ENCODE measurements around the gene SNAP47.

Gene SNAP47

GRCh38 chr1:227761621-227762230 lies 26.5 kb downstream of the SNAP47 start:
- no peaks in the 10 kb centered on the region for H3K27me3 ChIP-seq (ENCODE audit: control insufficient read depth in 1 of 2, insufficient read depth in 2 of 2, low read length in 2 of 2)
- peaks cover 67% of the 10 kb centered on the region for H3K4me1 ChIP-seq (ENCODE audit: control insufficient read depth, insufficient read depth, low read length)
- no peak overlapping the region for H3K4me3 ChIP-seq (ENCODE audit: low read length in 2 of 2)
- peak overlapping the region; percentile 74 for H3K27ac ChIP-seq (ENCODE audit: low read length)
- no peaks in the 10 kb centered on the region for H3K9me3 ChIP-seq (ENCODE audit: control insufficient read depth in 2 of 2, low read length in 2 of 2)
- peaks cover 10 to 11% of the 10 kb centered on the region in 2 donors for H3K36me3 ChIP-seq (ENCODE audit: control insufficient read depth in 2 of 2, insufficient read depth in 2 of 2, low read length in 2 of 2)
- peak overlapping the region in 1 of 2 donors; percentile 22 for H3K9ac ChIP-seq (ENCODE audit: low read length in 2 of 2)

GRCh38 chr1:227762231-227762911 lies 27.1 kb downstream of the SNAP47 start:
- Histone ChIP-seq H3K27ac (ENCODE audit: low read length) (peak overlapping the region; percentile 74), H3K9me3 (ENCODE audit: control insufficient read depth in 2 of 2, low read length in 2 of 2) (no peaks in the 10 kb centered on the region), H3K4me3 (ENCODE audit: low read length in 2 of 2) (peak overlapping the region in 1 of 2 donors; percentile 49), H3K4me1 (ENCODE audit: control insufficient read depth, insufficient read depth, low read length) (peaks cover 65% of the 10 kb centered on the region), H3K27me3 (ENCODE audit: control insufficient read depth in 1 of 2, insufficient read depth in 2 of 2, low read length in 2 of 2) (no peaks in the 10 kb centered on the region), H3K9ac (ENCODE audit: low read length in 2 of 2) (peak overlapping the region in 1 of 2 donors; percentile 22), H3K36me3 (ENCODE audit: control insufficient read depth in 2 of 2, insufficient read depth in 2 of 2, low read length in 2 of 2) (peaks cover 16 to 17% of the 10 kb centered on the region in 2 donors)

- peak overlapping the region in 1 of 2 donors; percentile 60 for H3K9ac ChIP-seq (ENCODE audit: low read length in 2 of 2)
Observed at GRCh38 chr1:227763246-227764018, 28.2 kb downstream of the SNAP47 start.

GRCh38 chr1:227764019-227764391 lies 28.8 kb downstream of the SNAP47 start:
- H3K4me3 ChIP-seq (ENCODE audit: low read length in 2 of 2): no peak overlapping the region
- H3K4me1 ChIP-seq (ENCODE audit: control insufficient read depth, insufficient read depth, low read length): peaks cover 50% of the 10 kb centered on the region
- peaks cover 31 to 33% of the 10 kb centered on the region in 2 donors for H3K36me3 ChIP-seq (ENCODE audit: control insufficient read depth in 2 of 2, insufficient read depth in 2 of 2, low read length in 2 of 2)
- H3K27me3 ChIP-seq (ENCODE audit: control insufficient read depth in 1 of 2, insufficient read depth in 2 of 2, low read length in 2 of 2): no peaks in the 10 kb centered on the region
- H3K9me3 ChIP-seq (ENCODE audit: control insufficient read depth in 2 of 2, low read length in 2 of 2): no peaks in the 10 kb centered on the region
- H3K9ac ChIP-seq (ENCODE audit: low read length in 2 of 2): peak overlapping the region in 1 of 2 donors; percentile 13
- H3K27ac ChIP-seq (ENCODE audit: low read length): peak overlapping the region; percentile 58

More at GRCh38 chr1:227763246-227764018, 28.2 kb downstream of the SNAP47 start:
- Histone ChIP-seq H3K27me3 (ENCODE audit: control insufficient read depth in 1 of 2, insufficient read depth in 2 of 2, low read length in 2 of 2) (no peaks in the 10 kb centered on the region), H3K9me3 (ENCODE audit: control insufficient read depth in 2 of 2, low read length in 2 of 2) (no peaks in the 10 kb centered on the region), H3K36me3 (ENCODE audit: control insufficient read depth in 2 of 2, insufficient read depth in 2 of 2, low read length in 2 of 2) (peaks cover 27 to 28% of the 10 kb centered on the region in 2 donors), H3K4me3 (ENCODE audit: low read length in 2 of 2) (no peak overlapping the region), H3K4me1 (ENCODE audit: control insufficient read depth, insufficient read depth, low read length) (peaks cover 55% of the 10 kb centered on the region), H3K27ac (ENCODE audit: low read length) (peak overlapping the region; percentile 58)

- Histone ChIP-seq H3K9me3 (ENCODE audit: control insufficient read depth in 2 of 2, low read length in 2 of 2) (no peaks in the 10 kb centered on the region), H3K27ac (ENCODE audit: low read length) (no peak overlapping the region), H3K36me3 (ENCODE audit: control insufficient read depth in 2 of 2, insufficient read depth in 2 of 2, low read length in 2 of 2) (peaks cover 27 to 39% of the 10 kb centered on the region in 2 donors), H3K4me3 (ENCODE audit: low read length in 2 of 2) (no peak overlapping the region), H3K4me1 (ENCODE audit: control insufficient read depth, insufficient read depth, low read length) (peaks cover 35% of the 10 kb centered on the region), H3K9ac (ENCODE audit: low read length in 2 of 2) (no peak overlapping the region), H3K27me3 (ENCODE audit: control insufficient read depth in 1 of 2, insufficient read depth in 2 of 2, low read length in 2 of 2) (no peaks in the 10 kb centered on the region)
Observed at GRCh38 chr1:227765261-227766014, 30.2 kb downstream of the SNAP47 start.

GRCh38 chr1:227766015-227766634 lies 30.9 kb downstream of the SNAP47 start:
- peaks cover 26 to 42% of the 10 kb centered on the region in 2 donors for H3K36me3 ChIP-seq (ENCODE audit: control insufficient read depth in 2 of 2, insufficient read depth in 2 of 2, low read length in 2 of 2)
- H3K9me3 ChIP-seq (ENCODE audit: control insufficient read depth in 2 of 2, low read length in 2 of 2): no peaks in the 10 kb centered on the region
- H3K27me3 ChIP-seq (ENCODE audit: control insufficient read depth in 1 of 2, insufficient read depth in 2 of 2, low read length in 2 of 2): no peaks in the 10 kb centered on the region
- H3K9ac ChIP-seq (ENCODE audit: low read length in 2 of 2): no peak overlapping the region
- H3K4me1 ChIP-seq (ENCODE audit: control insufficient read depth, insufficient read depth, low read length): peaks cover 33% of the 10 kb centered on the region
- H3K4me3 ChIP-seq (ENCODE audit: low read length in 2 of 2): no peak overlapping the region
- no peak overlapping the region for H3K27ac ChIP-seq (ENCODE audit: low read length)

GRCh38 chr1:227766653-227767277 lies 31.5 kb downstream of the SNAP47 start:
- H3K4me1 ChIP-seq (ENCODE audit: control insufficient read depth, insufficient read depth, low read length): peaks cover 31% of the 10 kb centered on the region
- H3K36me3 ChIP-seq (ENCODE audit: control insufficient read depth in 2 of 2, insufficient read depth in 2 of 2, low read length in 2 of 2): peaks cover 23 to 37% of the 10 kb centered on the region in 2 donors
- no peaks in the 10 kb centered on the region for H3K27me3 ChIP-seq (ENCODE audit: control insufficient read depth in 1 of 2, insufficient read depth in 2 of 2, low read length in 2 of 2)
- H3K9ac ChIP-seq (ENCODE audit: low read length in 2 of 2): no peak overlapping the region
- H3K4me3 ChIP-seq (ENCODE audit: low read length in 2 of 2): no peak overlapping the region
- H3K27ac ChIP-seq (ENCODE audit: low read length): no peak overlapping the region
- H3K9me3 ChIP-seq (ENCODE audit: control insufficient read depth in 2 of 2, low read length in 2 of 2): no peaks in the 10 kb centered on the region

GRCh38 chr1:227767401-227768124 lies 32.3 kb downstream of the SNAP47 start:
- Histone ChIP-seq H3K9ac (ENCODE audit: low read length in 2 of 2) (no peak overlapping the region), H3K36me3 (ENCODE audit: control insufficient read depth in 2 of 2, insufficient read depth in 2 of 2, low read length in 2 of 2) (peaks cover 27 to 41% of the 10 kb centered on the region in 2 donors), H3K9me3 (ENCODE audit: control insufficient read depth in 2 of 2, low read length in 2 of 2) (no peaks in the 10 kb centered on the region)

GRCh38 chr1:227768125-227768439 lies 32.8 kb downstream of the SNAP47 start:
- H3K9me3 ChIP-seq (ENCODE audit: control insufficient read depth in 2 of 2, low read length in 2 of 2): no peaks in the 10 kb centered on the region
- no peaks in the 10 kb centered on the region for H3K27me3 ChIP-seq (ENCODE audit: control insufficient read depth in 1 of 2, insufficient read depth in 2 of 2, low read length in 2 of 2)
- no peak overlapping the region for H3K4me3 ChIP-seq (ENCODE audit: low read length in 2 of 2)
- no peak overlapping the region for H3K27ac ChIP-seq (ENCODE audit: low read length)
- no peak overlapping the region for H3K9ac ChIP-seq (ENCODE audit: low read length in 2 of 2)
- peaks cover 27 to 41% of the 10 kb centered on the region in 2 donors for H3K36me3 ChIP-seq (ENCODE audit: control insufficient read depth in 2 of 2, insufficient read depth in 2 of 2, low read length in 2 of 2)
- H3K4me1 ChIP-seq (ENCODE audit: control insufficient read depth, insufficient read depth, low read length): peaks cover 18% of the 10 kb centered on the region

More at GRCh38 chr1:227767401-227768124, 32.3 kb downstream of the SNAP47 start:
- Histone ChIP-seq H3K27me3 (ENCODE audit: control insufficient read depth in 1 of 2, insufficient read depth in 2 of 2, low read length in 2 of 2) (no peaks in the 10 kb centered on the region), H3K4me3 (ENCODE audit: low read length in 2 of 2) (no peak overlapping the region), H3K4me1 (ENCODE audit: control insufficient read depth, insufficient read depth, low read length) (peaks cover 23% of the 10 kb centered on the region), H3K27ac (ENCODE audit: low read length) (no peak overlapping the region)
